DND-41 (cell line): ENCODE data around the gene CCS.

Experiments
- ATAC-seq: fragments of 200-7000 bp; cut with Tn5 transposase; 3 replicates; pipeline ENCODE4 v1.9.1; 2021; ENCODE audit warnings: low read depth; ENCODE audit not compliant: insufficient read depth
- DNase-seq: peaks from one replicate; pipeline ENCODE4 v3.0.0-alpha.2; 2020
- H2AFZ ChIP-seq: 2 replicates; pipeline ENCODE4 v1.6.0; 2012; ENCODE audit warnings: low read depth, low read length
- H3K27ac ChIP-seq: 2 replicates; pipeline ENCODE4 v1.5.1; 2012; ENCODE audit warnings: low read length, inconsistent platforms
- H3K27me3 ChIP-seq: fragments of 200-600 bp; sonication (generic); 2 replicates; pipeline ENCODE4 v1.6.0; 2012; ENCODE audit warnings: low read length, mild to moderate bottlenecking, inconsistent platforms; ENCODE audit not compliant: insufficient read depth, poor library complexity
- H3K36me3 ChIP-seq: 2 replicates; pipeline ENCODE4 v1.5.1; 2012; ENCODE audit warnings: low read length, inconsistent platforms; ENCODE audit not compliant: insufficient read depth
- H3K4me1 ChIP-seq: 2 replicates; pipeline ENCODE4 v1.5.1; 2012; ENCODE audit warnings: mild to moderate bottlenecking, low read length; ENCODE audit not compliant: insufficient read depth
- H3K4me2 ChIP-seq: 2 replicates; pipeline ENCODE4 v1.6.0; 2012; ENCODE audit warnings: mild to moderate bottlenecking, moderate library complexity, low read length, inconsistent platforms; ENCODE audit not compliant: insufficient read depth
- H3K4me3 ChIP-seq, 2 experiments: fragments of 200-600 bp in 1 of 2; shearing (Covaris generic) in 1 of 2; 2 replicates each; pipeline ENCODE4 v1.5.1; 2012 to 2016; ENCODE audit warnings: inconsistent platforms in 2 of 2, low read length in 2 of 2, mild to moderate bottlenecking in 2 of 2, low read depth in 1 of 2, moderate library complexity in 1 of 2
- H3K79me2 ChIP-seq: 2 replicates; pipeline ENCODE4 v1.6.0; 2012; ENCODE audit warnings: low read length, inconsistent platforms; ENCODE audit not compliant: insufficient read depth
- H3K9ac ChIP-seq: 2 replicates; pipeline ENCODE4 v1.6.0; 2012; ENCODE audit warnings: low read depth, mild to moderate bottlenecking, inconsistent platforms, low read length, moderate library complexity
- H3K9me3 ChIP-seq: 2 replicates; pipeline ENCODE4 v1.5.1; 2012; ENCODE audit warnings: low read length, moderate library complexity, mild to moderate bottlenecking, inconsistent platforms; ENCODE audit not compliant: insufficient read depth, severe bottlenecking
- H4K20me1 ChIP-seq: 2 replicates; pipeline ENCODE4 v1.6.0; 2012; ENCODE audit warnings: low read length; ENCODE audit not compliant: insufficient read depth
- EZH2 ChIP-seq: IDR thresholded peaks from 3 replicates; pipeline ENCODE4 v1.6.1; 2012; ENCODE audit warnings: borderline replicate concordance, low read depth, mild to moderate bottlenecking, moderate library complexity, low read length, inconsistent platforms; ENCODE audit not compliant: severe bottlenecking
- TF ChIP-seq, protein P1 (sequence below): IDR thresholded peaks from 2 replicates; pipeline ENCODE4 v1.5.1; 2012; ENCODE audit warnings: borderline replicate concordance, low read length, moderate library complexity, mild to moderate bottlenecking; ENCODE audit not compliant: poor library complexity, severe bottlenecking; ENCODE audit errors: extremely low read depth

CCS gene

DNA sequence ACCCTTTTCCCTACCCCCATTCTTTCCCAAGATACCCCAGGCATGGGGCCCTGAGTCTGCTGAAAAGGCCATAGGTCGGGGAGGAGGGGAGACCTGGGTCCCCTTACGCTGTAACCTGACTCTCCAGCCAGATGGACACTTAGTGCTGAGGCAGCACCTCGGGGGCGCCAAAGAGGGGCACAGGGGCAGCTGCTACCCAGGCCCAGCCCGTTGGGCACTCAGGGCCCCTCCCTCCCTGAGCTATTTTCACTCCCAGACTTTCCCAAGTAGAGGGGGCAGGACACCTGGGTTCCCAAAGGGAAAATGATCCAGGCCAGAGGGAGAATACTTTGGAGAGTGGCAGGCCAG is 45.3 kb upstream of the CCS start:
- H3K4me3 ChIP-seq = no peak overlapping the region
- H3K79me2 ChIP-seq = peaks cover 8% of the 10 kb centered on the region
- H3K36me3 ChIP-seq = peaks cover 7% of the 10 kb centered on the region
- H3K9me3 ChIP-seq = no peaks in the 10 kb centered on the region
- H3K9ac ChIP-seq = no peak overlapping the region
- TF ChIP-seq, protein P1, sequence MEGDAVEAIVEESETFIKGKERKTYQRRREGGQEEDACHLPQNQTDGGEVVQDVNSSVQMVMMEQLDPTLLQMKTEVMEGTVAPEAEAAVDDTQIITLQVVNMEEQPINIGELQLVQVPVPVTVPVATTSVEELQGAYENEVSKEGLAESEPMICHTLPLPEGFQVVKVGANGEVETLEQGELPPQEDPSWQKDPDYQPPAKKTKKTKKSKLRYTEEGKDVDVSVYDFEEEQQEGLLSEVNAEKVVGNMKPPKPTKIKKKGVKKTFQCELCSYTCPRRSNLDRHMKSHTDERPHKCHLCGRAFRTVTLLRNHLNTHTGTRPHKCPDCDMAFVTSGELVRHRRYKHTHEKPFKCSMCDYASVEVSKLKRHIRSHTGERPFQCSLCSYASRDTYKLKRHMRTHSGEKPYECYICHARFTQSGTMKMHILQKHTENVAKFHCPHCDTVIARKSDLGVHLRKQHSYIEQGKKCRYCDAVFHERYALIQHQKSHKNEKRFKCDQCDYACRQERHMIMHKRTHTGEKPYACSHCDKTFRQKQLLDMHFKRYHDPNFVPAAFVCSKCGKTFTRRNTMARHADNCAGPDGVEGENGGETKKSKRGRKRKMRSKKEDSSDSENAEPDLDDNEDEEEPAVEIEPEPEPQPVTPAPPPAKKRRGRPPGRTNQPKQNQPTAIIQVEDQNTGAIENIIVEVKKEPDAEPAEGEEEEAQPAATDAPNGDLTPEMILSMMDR = no peak
- TF ChIP-seq EZH2 = no peak
- ATAC-seq (no peak), DNase-seq (no peak)
- H3K4me2 ChIP-seq = no peak overlapping the region
- H3K27ac ChIP-seq = no peak overlapping the region
- H3K27me3 ChIP-seq = no peaks in the 10 kb centered on the region
- peaks cover 32% of the 10 kb centered on the region for H3K4me1 ChIP-seq
- no peaks in the 10 kb centered on the region for H4K20me1 ChIP-seq
- H2AFZ ChIP-seq = no peak overlapping the region

DNA sequence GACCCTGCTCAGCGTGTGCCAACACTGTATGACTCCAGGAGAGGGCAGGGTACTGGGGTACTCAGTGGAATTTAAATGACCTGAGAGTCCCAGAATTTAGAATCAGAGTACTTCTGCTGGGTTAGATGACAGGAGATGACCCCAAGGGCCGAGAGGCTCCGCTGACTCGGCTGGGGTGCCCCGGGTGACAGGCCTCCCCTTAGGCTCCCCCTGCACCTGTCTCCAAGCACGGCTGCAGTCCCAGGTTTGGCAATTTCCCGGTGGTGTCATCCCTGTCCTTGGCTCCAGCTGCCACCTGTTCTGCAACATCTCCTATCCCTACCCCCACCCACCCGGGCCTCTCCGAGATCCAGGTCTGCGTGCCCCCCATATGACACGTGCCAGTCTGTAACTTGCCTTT is 44.9 kb upstream of the CCS start:
- Histone ChIP-seq H2AFZ (no peak overlapping the region), H3K4me2 (no peak overlapping the region), H3K36me3 (peaks cover 4% of the 10 kb centered on the region; the same call in 1 of the 2 replicates), H3K9me3 (no peaks in the 10 kb centered on the region), H3K4me1 (peaks cover 32% of the 10 kb centered on the region), H4K20me1 (no peaks in the 10 kb centered on the region), H3K27me3 (no peaks in the 10 kb centered on the region), H3K4me3 (no peak overlapping the region), H3K9ac (no peak overlapping the region), H3K79me2 (peaks cover 8% of the 10 kb centered on the region), H3K27ac (no peak overlapping the region)
- TF ChIP-seq EZH2 = no peak
- TF ChIP-seq, protein P1 = no peak
- ATAC-seq = no peak
- DNase-seq = no peak

DNA sequence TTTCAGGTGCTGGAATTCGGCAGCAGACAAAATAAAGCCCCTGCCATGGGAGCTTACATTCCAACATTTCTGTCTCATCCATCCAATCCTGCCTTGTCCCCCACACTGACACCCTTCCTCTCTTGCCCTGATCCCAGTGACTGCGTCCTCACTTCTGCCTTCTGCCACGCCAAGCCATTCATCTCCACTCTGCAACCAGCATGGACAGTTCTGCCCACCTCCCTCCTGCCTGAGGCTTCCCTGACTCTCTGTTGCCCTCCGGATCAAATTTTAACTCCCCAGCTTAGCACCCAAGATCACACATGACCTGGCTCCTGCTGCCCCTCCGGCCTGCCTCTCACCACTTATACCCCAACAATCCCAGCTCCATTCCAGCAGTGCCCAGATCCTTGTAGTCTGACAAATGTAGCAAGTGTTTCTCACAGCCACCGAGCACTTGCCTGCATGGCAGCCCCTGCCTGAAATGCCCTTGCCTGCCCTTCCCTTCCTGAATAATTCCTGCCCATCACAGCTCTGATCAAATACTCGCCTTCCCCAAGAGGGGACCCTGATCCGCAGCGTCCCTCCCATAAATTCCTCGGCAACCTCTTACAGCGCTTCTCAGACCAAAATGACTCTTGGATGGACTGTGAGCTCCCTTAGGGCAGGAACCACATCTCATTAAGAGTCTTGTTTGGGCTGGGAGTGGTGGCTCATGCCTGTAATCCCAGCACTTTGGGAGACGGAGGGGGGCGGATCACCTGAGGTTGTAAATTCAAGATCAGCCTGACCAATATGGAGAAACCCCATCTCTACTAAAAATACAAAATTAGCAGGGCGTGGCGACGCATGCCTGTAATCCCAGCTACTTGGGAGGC is 44.0 kb upstream of the CCS start:
- Histone ChIP-seq H3K79me2 (peaks cover 8% of the 10 kb centered on the region), H3K9me3 (no peaks in the 10 kb centered on the region), H3K9ac (no peak overlapping the region), H3K27me3 (no peaks in the 10 kb centered on the region), H3K4me1 (peaks cover 22% of the 10 kb centered on the region), H3K36me3 (no peaks in the 10 kb centered on the region), H2AFZ (no peak overlapping the region), H3K4me2 (no peak overlapping the region), H3K4me3 (no peak overlapping the region), H4K20me1 (no peaks in the 10 kb centered on the region), H3K27ac (no peak overlapping the region)
- no peak for DNase-seq
- TF ChIP-seq, protein P1 = no peak
- no peak for TF ChIP-seq EZH2
- no peak for ATAC-seq
